ENCODE data around the gene ZCCHC7.
"Not testable (repeated sequence)": the region's sequence is repeated elsewhere in the genome, so short reads cannot be mapped to it uniquely, and the experiment has no call there.

The ZCCHC7 gene

DNA sequence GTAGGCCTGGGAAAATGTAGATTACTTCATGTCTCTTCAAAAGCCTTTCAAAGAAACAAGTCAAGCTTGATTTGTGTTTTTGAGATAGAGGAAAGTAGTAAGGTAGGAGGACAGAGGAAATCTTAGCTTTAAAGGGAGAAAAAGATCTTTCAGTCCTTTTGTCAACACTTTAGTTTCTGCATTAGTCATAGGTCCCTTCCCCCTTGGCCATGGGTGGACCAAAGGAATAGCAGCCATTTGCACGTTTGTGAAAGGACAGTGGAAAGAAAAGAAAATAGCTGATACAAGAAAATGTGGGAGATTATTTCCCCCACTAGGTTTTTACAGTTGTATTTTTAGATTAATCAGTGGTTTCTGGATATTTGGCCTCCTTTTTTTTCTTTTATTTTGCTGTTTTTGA is 180.2 kb downstream of the ZCCHC7 start:
- DNase-seq, result no peak

DNA sequence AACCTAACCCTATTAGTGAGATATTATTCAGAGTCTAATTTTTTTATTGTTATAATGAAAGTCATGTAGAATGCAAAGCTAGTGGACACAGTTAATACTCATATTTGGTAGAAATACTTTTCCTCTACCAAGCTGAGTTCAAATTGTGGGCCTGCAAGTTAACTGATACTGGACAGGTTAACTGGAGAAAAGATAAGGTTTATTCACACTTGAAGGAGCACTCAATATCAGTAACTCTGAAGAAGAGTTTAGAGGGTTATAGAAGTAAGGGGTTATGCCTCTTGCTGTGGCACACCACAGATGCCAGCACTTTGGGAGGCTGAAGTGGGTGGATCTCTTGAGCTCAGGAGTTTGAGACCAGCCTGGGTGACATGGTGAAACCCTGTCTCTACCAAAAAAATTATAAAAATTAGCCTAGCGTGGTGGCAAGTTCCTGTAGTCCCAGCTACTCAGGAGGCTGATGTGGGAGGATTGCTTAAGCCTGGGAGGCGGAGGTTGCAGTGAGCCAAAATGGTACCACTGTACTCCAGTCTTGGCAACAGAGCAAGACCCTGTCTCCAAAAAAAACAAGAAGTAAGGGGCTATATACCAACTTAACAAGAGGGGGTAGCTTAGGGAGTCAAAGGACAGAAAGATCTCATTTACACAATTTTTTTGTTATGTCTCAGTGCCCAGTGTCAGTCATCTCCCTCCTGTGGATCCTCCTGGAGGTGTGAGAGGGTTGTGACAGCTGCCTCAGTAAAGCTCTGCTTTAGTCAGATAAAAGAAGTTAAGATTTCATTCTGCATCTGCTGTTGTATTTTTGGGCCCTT is 180.9 kb downstream of the ZCCHC7 start:
- no peak for DNase-seq

DNA sequence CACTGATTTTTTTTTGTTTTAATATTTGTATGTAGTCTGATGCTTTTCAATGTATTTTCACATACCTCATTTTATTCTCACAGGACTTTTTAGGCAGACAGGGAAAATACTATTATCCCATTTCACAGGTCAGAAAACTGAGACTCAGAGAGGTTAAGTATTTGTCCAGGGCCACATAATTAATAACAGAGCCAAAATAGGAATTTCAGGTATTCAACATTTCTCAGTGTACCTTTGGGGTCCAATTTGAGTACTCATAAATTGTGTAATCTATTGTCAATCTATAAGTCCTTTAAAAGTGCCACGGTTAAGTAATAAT is 181.4 kb downstream of the ZCCHC7 start:
- no peak for DNase-seq

DNA sequence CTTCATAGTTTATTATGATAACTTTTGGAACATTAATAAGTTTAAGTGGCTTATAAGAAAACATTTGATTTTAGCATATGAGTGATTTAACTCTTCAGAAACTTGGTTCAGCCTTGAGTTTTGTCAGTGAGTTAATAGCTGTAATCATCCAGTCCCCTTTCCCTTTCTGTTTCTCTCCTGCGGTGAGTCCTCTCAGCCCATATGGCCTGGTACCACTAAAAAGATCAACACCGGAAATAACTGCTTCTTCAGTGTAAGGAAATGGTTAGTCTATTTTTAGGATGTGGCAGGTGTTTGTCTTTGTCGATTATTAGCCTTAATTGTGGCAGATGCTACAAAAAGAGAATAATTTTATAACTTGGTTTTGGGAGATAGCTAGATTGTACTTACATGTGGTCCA is 181.9 kb downstream of the ZCCHC7 start:
- DNase-seq, result no peak

DNA sequence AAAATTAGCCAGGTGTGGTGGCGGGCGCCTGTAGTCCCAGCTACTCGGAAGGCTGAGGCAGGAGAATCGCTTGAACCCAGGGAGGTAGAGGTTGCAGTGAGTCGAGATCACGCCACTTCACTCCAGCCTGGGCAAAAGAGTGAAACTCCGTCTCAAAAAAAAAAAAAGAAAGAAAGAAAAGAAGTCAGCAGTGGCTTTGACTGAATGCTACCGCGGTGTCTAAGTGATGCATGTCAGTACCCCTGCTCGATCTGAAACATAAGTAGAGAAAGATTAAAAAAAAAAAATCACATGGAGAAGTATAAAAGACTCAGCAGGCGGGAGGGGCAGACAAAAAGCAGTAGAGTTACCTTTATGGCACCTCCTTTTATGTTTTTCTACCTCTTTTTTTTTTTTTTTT is 182.9 kb downstream of the ZCCHC7 start:
- not testable (repeated sequence) for DNase-seq

DNA sequence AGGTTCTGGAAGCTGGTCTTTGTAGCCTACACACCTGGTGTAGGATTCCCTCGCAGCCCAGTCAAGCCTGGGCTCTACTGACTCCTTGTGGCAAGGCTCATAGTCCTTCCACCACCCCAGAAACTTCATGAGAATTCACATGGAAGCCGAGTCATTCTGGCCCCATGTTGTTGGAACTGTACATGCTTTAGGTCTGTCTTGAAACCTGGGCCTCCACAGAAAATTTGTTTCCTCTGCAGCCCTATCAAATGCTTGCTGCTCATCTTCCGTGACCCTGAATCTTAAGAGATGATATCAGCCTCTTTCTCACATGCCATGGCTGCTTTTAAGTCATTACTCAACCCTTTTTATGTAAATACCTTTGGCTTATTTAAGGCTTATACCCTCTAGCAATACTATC is 188.8 kb downstream of the ZCCHC7 start:
- DNase-seq, result no peak

DNA sequence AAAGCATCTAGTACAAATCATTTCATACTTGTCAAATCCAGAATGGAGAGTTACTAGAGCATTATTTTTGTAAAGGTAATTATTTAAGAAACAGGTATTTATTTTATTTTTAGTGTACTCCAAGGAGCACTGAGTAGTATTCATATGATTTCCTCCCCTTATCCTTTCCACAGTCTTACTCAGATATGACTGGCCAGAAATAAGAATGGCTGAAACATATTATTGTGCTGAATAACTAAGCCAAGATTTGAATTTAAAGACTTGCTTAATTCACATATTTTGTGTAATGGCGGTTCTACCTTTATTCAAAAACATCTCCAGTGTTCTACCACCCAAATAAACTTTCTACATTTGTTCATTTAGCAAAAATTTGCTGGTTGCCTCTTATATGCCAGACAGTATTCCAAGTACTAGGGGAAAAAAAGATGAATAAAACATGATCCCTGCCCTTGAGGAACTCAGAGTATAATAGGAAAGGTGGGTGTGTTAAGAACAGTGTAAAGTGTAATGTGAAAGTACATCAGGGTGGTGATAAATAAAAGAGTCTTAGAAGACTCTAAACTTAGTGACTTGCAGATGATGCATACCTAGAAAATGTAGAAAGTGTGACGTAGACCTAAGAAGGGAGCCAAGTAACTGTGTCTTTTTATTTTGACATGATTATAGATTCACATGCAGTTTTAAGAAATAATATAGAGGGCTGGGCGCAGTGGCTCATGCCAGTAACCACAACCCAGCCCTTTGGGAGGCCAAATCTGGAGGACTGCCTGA is 191.7 kb downstream of the ZCCHC7 start:
- DNase-seq, result no peak

DNA sequence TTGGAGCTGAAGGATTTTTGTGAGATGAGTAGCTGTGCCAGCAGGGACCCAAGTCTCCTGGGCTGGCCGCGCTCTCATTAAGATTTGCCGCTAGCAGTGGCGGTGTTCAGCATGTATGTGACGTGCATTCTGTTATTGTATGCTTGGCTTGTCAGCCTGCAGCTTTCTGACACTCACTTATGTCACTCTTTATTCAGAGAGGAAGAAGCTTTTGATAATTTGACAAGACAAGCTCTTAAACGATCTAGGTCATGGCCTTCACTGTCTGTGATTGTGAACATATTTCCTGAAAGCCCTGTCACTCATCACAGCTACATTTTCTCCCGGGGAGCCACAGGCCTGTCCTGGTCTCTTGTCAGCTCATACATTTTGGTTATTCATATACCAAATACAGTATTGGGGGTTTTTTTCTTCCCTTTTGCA is 203.9 kb downstream of the ZCCHC7 start:
- DNase-seq, result no peak

DNA sequence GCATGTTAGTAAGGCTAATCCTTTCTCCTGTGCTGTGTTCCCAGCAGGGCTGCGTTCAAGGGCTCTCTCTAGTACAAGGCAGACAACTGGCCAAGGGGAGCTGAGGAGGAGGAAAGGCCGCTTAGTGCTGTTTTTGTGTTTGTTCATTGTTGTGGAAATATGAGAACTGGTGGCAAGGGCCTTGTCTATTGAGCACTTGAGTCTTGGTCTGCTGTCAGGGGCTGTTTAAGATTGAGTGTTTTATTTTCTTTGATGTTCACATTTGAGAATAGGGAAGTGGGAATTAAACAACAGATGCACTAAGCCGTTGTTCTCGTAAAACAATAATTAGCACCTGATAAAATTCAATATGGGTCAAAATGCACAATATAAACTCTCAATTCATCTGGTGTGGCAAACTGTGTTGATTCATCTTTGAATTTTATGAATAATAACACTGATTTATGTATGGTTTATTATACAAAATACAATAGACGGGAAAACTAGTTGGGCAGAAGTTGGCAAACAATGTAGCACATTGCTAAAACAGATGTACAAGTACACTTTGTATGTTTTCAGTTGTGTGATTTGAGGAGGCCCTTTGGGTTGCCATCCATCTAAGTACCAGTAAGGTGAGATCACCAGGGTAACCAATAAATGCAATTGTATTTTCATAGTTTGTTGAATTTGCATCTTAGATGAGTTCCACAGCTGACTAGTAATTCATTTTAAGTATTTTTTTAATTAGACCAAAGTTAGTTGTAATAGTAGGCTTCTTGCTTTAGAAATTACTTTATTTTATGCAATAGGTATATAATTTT is 204.5 kb downstream of the ZCCHC7 start:
- no peak for DNase-seq

DNA sequence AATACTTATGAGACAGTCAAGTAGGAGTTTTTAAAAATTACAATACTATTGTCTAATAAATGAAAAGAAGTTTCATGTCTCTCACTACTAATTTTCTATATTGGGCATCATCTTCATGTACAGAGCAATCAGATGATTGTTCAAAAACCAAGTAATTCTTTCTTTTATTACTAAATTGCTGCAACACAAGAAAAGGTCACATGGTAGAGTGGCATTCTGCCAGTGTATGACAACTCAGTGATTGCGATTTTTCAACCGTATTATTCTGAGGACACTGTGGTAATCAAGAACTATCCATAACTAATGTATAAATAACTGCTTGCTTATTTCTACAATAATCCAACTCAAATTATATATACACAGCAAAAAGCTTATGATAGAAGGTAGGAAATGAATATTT is 205.4 kb downstream of the ZCCHC7 start:
- DNase-seq, result no peak

DNA sequence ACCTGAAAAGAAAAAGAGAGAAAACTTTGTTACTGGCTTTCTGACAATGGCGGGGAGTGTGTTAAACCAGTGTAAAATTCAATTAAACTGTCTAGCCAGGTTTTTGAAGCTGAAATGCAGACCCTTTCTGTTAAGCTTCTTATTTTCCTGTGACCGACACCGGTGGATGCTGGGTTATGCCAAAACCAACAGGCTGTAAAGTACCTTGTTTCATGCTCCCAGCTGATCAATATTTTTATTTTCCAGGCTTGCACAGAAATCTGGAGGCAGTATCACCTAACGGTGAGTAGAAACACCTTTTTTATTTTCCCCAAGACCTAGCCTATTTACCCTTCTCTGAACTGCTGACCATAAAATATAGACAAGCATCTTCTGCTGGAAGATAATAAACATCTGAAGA is 207.2 kb downstream of the ZCCHC7 start:
- DNase-seq, result no peak

DNA sequence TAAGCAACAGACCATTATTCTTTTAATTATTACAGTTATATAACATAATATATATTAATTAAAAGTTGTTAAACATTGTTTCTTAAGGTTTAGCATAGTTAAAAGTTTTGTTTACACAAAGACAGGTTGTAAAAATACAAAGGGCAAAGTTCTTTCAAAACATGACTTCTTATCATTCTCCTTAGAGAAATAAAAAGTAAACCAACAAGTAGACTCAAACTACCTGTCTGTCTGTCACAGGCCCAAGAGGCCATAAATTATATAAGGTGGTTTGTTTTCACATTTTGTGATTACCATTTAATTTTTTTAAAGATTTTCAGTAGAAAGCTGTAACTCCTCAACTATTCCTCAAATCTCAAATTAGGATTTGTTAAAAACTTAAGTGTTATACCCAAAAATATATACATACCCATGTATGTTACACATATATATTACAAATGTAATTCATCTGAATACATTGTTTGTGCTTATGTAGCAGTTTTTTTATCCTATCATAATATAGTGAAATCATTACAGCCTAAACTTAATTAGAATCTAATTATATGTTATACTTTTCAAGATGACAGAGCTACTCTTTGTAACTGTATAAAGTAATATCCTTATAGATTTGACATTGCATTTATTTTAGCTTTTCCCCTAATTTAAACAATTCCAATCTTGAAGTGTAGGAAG is 208.3 kb downstream of the ZCCHC7 start:
- DNase-seq, result no peak

DNA sequence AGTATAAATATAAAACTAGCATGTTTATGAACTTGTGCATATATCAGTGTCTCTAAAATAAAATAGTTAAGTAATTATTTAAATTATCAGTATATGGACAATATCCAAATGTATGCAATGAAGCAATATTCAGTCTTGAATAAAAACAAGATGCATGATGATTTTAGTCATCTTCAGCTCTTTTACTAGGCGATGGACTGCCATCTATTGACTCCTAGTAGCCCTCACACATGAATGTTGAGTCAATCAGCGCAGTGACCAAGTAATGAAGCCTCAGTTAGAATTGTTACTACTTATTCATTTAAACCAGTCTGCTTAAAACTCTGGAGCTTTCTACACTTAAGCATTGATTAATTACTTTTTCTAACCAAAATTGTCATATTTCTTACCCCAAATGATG is 209.2 kb downstream of the ZCCHC7 start:
- DNase-seq, result no peak

DNA sequence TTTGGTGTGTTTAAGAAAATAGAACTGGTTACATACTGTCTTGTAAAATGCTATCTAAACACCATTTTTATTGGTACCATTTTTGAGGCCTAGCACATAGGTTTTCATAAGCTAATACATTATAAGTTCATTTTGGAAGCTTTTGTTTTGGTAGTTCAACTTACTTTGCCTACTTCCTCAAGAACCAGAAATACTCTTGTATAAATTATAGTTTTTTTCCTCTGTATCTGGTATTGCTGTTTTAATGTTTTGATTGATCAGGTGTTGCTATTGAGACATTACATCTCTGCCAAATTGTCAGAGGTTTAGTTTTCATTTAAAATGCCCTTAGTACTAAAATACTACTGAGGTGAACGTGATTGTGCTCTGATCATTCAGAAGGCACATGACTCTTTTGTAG is 211.5 kb downstream of the ZCCHC7 start:
- DNase-seq, result no peak

DNA sequence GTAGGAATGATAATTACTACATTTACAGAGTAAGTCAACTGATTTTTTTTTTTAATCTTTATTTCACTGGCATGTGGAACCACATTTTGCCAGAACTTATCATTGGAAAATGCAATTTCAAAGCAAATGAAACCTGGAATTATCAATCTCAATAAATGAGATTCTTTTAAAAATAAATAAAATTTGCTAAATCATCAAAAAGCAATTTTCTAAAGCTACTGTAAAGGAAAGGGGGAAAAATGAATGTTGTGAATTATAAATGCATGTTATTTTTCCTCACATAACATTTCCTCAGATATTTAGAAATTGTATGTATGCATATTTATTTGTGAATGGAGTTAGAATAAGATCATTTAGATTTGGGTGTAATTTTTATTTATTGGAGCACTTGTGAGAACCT is 212.2 kb downstream of the ZCCHC7 start:
- no peak for DNase-seq

DNA sequence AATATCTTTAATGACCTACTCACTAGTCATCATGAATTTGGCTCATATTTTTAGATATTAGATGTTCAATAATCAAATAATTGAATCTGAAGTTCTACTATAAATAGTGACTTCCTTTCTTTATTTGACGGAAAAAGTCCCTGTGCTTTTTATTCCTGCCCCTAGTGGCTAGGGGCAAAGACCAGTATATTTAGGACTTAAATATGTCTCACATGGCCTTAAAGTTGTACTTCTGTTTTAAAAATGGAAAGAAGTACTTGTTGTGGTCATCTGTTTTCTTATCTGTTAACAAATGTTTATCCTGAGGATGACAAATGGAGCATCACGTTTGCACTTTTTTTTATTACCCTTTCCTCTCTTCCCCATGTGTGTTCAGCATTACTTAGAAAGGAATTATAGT is 212.9 kb downstream of the ZCCHC7 start:
- no peak for DNase-seq

DNA sequence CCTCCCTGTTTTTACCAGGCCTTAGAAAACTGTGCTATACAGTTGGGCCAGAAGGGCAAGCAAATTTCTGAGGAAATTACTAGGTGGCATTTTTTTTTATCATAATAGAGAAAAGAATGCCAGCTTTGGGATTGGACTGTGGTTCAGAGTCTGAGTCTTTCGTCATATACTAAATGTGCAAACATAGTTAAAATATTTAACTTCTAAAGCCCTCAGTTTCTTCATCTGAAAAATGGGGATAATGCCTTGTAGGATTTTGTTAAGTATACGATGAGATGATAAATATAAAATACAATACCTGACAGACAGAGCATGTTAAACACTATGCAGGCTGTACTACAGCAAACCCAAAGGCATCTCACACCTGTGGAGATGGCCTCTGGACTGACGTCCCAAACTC is 214.9 kb downstream of the ZCCHC7 start:
- no peak for DNase-seq

DNA sequence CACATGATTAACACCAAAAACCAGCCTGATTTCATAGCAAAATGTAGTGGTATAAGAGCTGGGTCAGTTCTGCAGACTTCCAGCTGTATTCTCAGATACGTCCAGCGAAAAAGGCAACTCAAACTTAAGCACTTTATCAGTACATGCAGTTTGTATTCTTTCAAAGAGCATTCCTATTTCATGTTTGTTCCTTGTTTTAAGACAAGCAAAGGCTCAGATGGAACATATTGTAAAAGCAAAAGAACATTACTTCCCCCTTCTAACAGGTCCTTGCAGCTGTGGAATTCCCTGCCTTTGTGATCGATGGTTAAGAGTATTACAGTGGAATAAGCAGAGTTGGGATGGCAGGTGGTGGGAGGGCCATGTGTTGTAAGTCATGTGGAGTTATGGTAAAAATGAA is 215.8 kb downstream of the ZCCHC7 start:
- DNase-seq, result no peak

DNA sequence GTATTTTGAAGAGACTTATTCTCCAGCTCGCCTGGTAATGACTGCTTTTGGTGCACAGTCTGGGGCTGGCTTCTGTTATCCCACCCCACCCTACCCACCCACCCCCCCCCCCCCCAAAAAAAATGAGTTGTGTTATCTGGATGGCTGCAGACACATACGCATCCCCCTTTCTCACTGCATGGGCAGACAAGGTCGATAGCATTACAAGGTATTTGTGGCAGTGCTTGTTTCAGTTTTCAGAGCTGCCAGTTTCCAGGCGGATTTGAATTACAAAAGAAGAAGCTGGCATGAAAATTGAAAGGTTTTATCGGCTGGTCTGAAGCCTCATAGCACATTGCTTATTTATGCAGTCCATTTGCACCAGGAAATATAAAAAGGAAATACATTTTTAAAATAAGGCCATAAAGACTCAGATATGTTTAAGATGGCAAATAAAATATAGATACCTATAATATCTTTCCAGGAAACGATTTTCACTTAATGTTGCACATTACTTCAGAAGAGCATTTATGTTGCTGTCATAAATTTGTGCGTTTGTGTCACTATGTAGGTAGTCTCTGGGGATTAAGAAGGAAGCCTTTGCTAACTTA is 217.0 kb downstream of the ZCCHC7 start:
- DNase-seq, result no peak

DNA sequence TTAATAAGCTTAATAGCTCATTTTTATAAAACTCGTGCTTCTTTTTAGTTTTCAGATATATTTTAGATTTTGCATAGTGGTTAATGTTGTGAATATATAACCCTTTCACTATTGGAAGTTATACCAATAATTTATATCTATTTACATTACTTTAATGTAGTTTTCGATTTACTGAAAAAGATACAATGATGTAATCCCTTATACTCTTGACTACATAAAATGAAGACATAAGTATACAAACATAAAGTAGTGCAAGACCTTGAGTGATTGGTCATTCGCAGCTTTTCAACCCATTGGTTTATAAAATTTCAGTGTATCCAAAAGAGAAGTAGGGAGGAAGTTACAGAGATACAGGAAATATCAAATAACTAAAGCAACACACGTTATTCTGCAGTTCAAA is 217.8 kb downstream of the ZCCHC7 start:
- no peak for DNase-seq

DNA sequence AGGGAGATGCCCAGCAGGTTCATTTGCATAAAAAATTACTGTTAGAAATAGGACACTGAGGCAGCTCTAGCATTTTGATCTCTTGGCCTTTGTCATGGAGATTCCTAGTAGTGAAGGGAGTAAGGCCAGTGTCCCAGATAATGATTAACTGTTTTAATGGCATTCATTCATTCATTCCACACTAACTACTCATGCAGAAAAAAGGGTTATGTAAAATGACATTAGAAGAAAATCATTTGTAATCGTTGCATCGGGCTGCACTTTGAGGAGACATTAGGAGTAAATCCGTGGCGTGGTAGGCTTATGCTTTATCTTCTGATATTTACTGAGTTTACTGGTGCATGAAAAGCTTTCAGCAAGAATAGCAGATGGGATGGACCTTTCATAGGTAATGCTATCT is 219.5 kb downstream of the ZCCHC7 start:
- DNase-seq, result no peak

DNA sequence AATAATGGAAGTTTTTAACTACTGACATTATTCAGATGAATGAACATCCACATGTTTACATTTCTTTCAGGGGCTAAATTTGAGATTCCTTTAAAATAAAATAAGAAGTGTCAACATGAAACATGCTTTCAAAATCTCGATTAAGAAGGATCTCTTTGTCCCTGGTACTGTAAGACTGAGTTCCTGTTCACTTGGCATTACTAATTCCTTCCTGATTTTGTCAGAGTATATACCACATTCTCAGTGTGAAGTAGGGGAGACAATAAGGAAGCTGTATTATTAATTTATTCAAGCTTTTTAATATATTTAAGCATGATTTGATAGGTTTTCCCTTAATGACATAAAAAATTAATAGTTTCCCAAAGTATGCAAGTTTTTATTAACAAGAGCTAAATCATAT is 220.6 kb downstream of the ZCCHC7 start:
- no peak for DNase-seq

DNA sequence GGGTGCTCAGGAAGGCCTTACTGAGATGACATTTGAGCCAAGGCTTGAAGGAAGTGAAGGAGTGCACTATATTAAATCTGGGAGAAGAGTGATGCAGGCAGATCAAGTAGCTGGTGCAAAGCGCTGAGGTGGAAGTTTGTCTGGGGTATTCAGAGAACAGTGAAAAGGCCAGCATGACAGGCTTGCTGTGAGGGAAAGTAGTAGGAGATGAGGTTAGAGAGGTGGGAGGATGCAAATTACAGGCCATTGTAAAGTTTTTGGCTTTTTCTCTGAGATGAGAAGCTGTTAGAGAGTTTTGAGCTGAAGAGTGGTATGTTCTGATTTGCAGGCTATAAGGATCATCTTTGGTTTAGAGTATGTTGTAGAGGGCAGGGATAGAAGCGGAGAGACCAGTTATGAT is 221.3 kb downstream of the ZCCHC7 start:
- no peak for DNase-seq
